Neutrophil (primary cell): ENCODE results near the gene LARGE1.

Source experiments
- H3K27ac ChIP-seq: fragments of 200-600 bp; sonication (generic); 2 replicates; pipeline ENCODE4 v1.5.1; 2016; ENCODE audit warnings: mild to moderate bottlenecking, moderate library complexity
- H3K27me3 ChIP-seq: fragments of 200-600 bp; sonication (generic); 2 replicates; pipeline ENCODE4 v1.6.0; 2016; ENCODE audit warnings: mild to moderate bottlenecking
- H3K36me3 ChIP-seq: fragments of 200-600 bp; sonication (generic); 2 replicates; pipeline ENCODE4 v1.5.1; 2017
- H3K4me1 ChIP-seq, 2 experiments: fragments of 200-600 bp in 1 of 2; sonication (generic) in 1 of 2; 1 replicate in 1 of 2; 2 replicates in 1 of 2; pipeline versions ENCODE4 v1.5.1 to v1.6.1; 2013 to 2016; ENCODE audit warnings: low read depth in 1 of 2, low read length in 1 of 2, mild to moderate bottlenecking in 1 of 2, moderate library complexity in 1 of 2; ENCODE audit not compliant: control insufficient read depth in 1 of 2, insufficient read depth in 1 of 2
- H3K4me3 ChIP-seq, 2 experiments: fragments of 200-600 bp in 1 of 2; sonication (generic) in 1 of 2; 1 replicate in 1 of 2; 2 replicates in 1 of 2; pipeline ENCODE4 v1.5.1; 2013 to 2016; ENCODE audit warnings: low read depth in 1 of 2, low read length in 1 of 2, mild to moderate bottlenecking in 1 of 2, moderate library complexity in 1 of 2
- H3K9me3 ChIP-seq: fragments of 200-600 bp; sonication (generic); 2 replicates; pipeline ENCODE4 v1.5.1; 2016
- CTCF ChIP-seq: fragments of 200-600 bp; sonication (generic); IDR thresholded peaks from 2 replicates; pipeline ENCODE4 v1.5.1; 2016; ENCODE audit warnings: antibody characterized with exemption

Gene LARGE1

GRCh38 chr22:33684087-33684486 lies 236.2 kb downstream of the LARGE1 start:
- H3K27me3 ChIP-seq, result no peaks in the 10 kb centered on the region
- no peaks in the 10 kb centered on the region for H3K36me3 ChIP-seq
- no peaks in the 10 kb centered on the region for H3K4me1 ChIP-seq
- H3K4me3 ChIP-seq, result no peak overlapping the region
- H3K27ac ChIP-seq, result no peak overlapping the region
- no peak for TF ChIP-seq CTCF
- H3K9me3 ChIP-seq, result no peaks in the 10 kb centered on the region

- Histone ChIP-seq H3K4me1 (no peaks in the 10 kb centered on the region), H3K27ac (no peak overlapping the region), H3K36me3 (no peaks in the 10 kb centered on the region), H3K27me3 (no peaks in the 10 kb centered on the region), H3K4me3 (no peak overlapping the region), H3K9me3 (no peaks in the 10 kb centered on the region)
- TF ChIP-seq CTCF, result no peak
These were observed 237.3 kb downstream of the LARGE1 start for GRCh38 chr22:33682927-33683326.

GRCh38 chr22:33680632-33681031 lies 239.6 kb downstream of the LARGE1 start:
- Histone ChIP-seq H3K36me3 (no peaks in the 10 kb centered on the region), H3K27me3 (no peaks in the 10 kb centered on the region), H3K4me3 (no peak overlapping the region), H3K27ac (no peak overlapping the region), H3K4me1 (no peaks in the 10 kb centered on the region), H3K9me3 (no peaks in the 10 kb centered on the region)
- no peak for TF ChIP-seq CTCF

- TF ChIP-seq CTCF, result no peak
- no peak overlapping the region for H3K4me3 ChIP-seq
- no peaks in the 10 kb centered on the region for H3K9me3 ChIP-seq
- H3K27me3 ChIP-seq, result no peaks in the 10 kb centered on the region
- no peak overlapping the region for H3K27ac ChIP-seq
- no peaks in the 10 kb centered on the region for H3K4me1 ChIP-seq
- no peaks in the 10 kb centered on the region for H3K36me3 ChIP-seq
These were observed 241.8 kb downstream of the LARGE1 start for GRCh38 chr22:33678523-33678922.

- TF ChIP-seq CTCF, result no peak
- no peaks in the 10 kb centered on the region for H3K9me3 ChIP-seq
- H3K4me3 ChIP-seq, result no peak overlapping the region
- no peaks in the 10 kb centered on the region for H3K4me1 ChIP-seq
- no peaks in the 10 kb centered on the region for H3K27me3 ChIP-seq
- H3K36me3 ChIP-seq, result no peaks in the 10 kb centered on the region
- H3K27ac ChIP-seq, result no peak overlapping the region
These were observed 242.7 kb downstream of the LARGE1 start for GRCh38 chr22:33677536-33677935.

GRCh38 chr22:33674357-33674756 lies 245.9 kb downstream of the LARGE1 start:
- Histone ChIP-seq H3K36me3 (no peaks in the 10 kb centered on the region), H3K4me3 (no peak overlapping the region), H3K27me3 (no peaks in the 10 kb centered on the region), H3K4me1 (no peaks in the 10 kb centered on the region), H3K9me3 (no peaks in the 10 kb centered on the region), H3K27ac (no peak overlapping the region)
- no peak for TF ChIP-seq CTCF
